ENCODE results near the gene KLHL6. TPM values are rescaled to one million over a fixed set of nuclear protein-coding genes. Genes with fewer than 3 reads are reported as not detected.
"Not testable (repeated sequence)": the region's sequence is repeated elsewhere in the genome, so short reads cannot be mapped to it uniquely, and the experiment has no call there.

The KLHL6 gene
- total RNA-seq, 1 donor from 2014 or later, result 7.7 TPM

DNA sequence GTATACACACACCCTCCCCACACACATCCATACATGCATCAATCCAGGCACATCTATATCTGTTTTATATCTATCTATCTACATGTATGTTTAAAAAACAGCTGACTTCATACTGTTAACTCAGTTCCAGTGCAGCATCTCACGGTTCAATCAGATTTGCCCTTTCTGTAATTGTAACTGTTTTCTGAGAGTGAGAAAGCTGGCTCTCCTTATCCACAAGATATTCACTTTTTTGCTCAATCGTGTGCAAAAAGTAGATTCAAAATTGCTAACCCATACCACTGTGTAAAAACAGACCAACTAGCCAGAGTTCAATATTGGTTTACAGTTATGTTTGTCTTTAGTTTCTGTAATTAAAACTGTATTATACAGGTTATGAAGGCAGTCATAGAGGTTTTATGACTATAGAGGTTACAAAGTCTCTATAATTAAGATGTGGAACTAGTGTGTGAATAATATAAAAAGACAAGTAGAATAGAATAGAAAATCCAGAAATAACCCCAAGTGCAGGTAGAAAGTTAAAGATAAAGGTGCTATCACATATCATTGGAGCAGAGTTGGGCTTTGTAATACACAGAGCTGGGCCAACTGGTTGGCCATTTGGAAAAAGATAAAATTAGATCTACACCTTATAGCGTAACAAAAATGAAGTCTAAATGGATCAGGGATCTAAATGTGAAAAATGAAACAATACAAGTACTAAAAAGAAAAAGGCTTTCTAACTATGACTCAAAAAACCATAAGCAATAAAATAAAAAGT, 107.0 kb downstream of the KLHL6 start:
- no peak for DNase-seq (ENCODE audit: low read depth, low spot score)

DNA sequence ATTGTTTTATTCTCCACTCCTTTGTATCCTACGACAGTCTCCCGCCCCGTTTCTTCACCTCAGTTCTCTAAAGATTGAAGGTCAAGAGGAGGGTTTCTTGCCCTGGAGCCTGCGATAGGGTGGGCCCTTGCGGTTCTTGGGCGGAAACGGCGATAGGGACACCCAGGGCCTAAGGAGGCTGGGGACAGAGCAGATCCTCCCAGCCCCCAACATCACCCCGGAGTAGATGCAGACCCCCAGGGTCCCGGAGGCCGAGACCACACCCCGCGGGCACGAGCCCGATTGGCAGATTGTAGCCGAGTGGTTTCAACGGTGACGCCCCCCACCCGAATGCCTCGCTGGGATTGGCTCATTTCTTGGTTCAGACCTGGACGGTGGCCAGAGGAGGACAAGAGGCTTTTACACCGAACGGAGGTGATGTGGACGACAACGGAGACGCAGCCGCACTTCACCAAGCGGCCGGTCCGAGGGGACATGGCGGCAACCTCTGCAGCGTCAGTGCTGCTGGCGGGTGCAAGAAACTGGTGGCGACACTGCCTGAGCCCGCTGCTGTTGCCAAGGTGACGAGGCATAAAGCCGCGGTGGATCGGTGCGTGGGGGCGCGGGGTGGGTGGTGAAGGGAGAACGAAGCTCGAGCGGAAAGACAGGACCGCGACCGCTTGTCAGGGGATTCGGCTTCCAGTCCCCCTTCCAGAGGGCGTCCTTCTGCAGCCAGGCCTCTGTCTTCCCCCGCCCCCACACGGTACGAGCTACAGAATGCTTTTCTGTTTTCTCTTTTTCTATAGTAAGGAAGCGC, 108.1 kb downstream of the KLHL6 start:
- DNase-seq (ENCODE audit: low read depth, low spot score), result peak; percentile 48

DNA sequence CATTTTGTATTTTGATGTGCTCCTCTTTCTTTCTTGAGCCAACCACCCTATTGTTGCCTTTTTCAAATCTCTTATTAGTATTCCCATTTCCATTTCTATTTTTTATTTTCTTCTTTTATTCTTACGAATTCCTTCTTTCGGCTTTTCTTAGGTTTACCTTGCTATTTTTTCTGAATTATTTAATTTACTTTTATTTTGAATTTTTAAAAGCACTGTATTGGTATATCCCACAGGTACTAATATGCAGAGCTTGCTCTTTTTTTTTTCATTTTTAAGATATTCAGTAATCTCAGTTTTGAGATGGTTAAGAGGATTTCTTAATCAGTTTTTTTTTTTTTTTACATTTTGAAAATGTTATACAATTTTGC, 108.7 kb downstream of the KLHL6 start:
- no peak for DNase-seq (ENCODE audit: low read depth, low spot score)

DNA sequence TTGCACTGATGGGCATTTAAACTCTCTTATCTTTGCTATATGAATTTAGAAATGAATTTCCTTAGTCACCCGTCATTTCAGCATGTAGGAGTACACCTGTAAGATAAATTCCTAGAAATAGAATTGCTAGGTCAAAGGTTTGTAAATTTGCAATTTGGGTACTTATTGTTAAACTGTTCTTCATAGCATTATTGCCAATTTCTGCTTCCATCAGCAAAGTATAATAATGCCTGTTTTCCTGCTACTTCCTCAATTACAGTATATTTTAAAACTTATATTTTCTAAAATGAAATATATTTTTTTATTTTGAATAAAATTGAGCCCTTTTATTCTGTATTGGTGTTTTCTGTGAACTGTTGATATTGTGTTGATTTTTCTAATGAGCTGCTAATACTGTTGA, 110.8 kb downstream of the KLHL6 start:
- DNase-seq (ENCODE audit: low read depth, low spot score), result no peak

DNA sequence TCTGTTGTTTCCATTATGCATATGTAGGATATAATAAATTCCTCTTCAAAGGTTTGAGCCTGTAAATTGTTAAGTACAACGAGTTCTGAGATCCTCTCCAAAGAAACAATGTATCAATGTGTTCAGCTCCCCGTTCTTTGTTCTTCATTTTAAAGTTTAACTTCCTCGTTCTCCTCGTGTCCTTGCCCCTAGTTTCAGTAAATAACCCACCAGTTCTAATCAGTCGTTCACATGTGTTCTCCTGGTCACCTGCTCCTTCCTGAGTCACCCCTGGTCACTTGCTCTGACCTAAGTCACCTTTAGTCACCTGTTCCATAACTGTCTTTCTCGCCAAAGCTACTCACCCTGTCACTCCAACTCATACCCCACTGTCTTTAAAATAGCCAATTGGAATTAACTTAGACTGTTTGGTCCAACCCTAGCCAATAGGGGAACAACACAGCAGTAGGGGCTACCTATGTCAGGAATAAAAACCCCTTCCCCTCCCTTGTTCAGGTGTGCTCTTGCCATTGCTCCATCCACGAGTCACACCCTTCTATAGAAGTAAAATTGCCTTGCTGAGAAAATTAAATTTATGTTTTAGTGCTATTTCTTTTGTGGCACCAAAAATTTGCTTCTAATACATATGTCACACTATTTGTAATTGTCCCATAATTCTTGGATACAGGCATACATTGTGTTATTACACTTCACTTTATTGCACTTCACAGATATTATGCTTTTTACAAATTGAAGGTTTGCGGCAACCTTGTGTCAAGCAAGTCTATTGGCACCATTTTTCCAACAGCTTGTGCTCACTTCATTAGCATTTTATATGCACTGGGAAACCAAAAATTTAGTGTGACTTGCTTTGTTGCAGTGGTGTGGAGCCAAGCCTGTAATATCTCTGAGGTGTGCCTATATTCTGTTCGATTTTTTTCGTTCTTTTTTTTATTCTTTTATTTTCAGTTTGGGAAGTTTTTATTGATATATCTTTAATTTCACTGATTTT, 111.8 kb downstream of the KLHL6 start:
- no peak for DNase-seq (ENCODE audit: low read depth, low spot score)

DNA sequence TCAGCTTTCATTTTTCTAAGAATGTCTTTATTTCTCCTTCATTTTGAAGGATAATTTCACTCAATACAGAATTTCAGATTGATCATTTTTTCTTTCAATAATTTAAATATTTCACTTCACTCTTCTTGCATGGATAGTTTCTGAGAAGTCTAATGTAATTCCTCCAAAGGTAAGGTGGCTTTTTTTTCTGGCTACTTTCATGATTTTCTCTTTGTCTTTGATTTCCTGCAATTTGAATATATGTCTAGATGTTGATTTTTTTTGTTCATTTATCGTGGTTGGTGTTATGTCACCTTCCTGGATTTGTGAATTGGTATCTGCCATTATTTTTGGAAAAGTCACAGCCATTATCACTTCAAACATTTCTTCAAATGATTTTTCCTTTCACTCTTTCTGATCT, 112.5 kb downstream of the KLHL6 start:
- DNase-seq (ENCODE audit: low read depth, low spot score), result no peak

DNA sequence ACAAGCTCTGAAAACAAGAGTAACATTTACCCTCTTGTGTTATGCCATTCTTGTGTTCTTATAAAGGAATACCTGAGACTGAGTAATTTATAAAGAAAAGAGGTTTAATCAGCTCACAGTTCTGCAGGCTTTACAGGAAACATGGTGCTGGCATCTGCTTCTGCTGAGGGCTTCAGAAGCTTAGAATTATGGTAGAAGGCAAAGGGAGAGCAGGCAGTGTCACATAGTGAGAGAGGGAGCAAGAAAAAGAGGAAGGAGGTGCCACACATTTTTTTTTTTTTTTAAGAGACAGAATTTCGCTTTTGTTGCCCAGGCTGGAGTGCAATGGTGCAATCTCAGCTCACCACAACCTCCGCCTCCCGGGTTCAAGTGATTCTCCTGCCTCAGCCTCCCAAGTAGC, 115.0 kb downstream of the KLHL6 start:
- not testable (repeated sequence) for DNase-seq (ENCODE audit: low read depth, low spot score)

DNA sequence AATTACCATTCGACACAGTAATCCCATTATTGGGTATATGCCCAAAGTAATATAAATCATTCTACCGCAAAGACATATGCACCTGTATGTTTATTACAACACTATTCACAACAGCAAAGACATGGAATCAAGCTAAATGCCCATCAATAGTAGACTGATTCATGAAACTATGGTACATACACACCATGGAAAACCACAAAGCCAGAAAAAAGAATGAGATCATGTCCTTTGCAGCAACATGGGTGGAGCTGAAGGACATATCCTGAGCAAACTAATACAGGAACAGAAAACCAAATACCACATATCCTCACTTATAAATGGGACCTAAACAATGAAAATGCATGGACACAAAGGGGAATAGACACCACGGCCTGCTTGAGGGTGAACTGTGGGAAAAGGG, 116.0 kb downstream of the KLHL6 start:
- no peak for DNase-seq (ENCODE audit: low read depth, low spot score)

DNA sequence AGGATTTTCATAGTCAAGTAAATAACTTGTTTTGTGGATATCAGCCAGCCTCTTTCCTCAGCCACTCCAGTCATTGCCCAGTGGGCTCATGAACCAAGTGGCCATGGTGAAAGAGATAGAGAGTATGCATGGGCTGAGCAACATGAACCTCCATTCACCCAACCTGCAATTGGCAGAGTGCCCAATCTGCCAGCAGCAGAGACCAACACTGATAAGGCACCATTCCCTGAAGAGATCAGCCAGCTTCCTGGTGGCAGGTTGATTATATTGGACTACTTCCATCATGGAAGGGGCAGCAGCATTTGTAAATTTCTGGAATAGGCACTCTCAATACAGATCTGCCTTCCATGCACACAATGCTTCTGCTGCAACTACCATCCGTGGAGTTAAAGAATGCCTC, 116.8 kb downstream of the KLHL6 start:
- no peak for DNase-seq (ENCODE audit: low read depth, low spot score)

DNA sequence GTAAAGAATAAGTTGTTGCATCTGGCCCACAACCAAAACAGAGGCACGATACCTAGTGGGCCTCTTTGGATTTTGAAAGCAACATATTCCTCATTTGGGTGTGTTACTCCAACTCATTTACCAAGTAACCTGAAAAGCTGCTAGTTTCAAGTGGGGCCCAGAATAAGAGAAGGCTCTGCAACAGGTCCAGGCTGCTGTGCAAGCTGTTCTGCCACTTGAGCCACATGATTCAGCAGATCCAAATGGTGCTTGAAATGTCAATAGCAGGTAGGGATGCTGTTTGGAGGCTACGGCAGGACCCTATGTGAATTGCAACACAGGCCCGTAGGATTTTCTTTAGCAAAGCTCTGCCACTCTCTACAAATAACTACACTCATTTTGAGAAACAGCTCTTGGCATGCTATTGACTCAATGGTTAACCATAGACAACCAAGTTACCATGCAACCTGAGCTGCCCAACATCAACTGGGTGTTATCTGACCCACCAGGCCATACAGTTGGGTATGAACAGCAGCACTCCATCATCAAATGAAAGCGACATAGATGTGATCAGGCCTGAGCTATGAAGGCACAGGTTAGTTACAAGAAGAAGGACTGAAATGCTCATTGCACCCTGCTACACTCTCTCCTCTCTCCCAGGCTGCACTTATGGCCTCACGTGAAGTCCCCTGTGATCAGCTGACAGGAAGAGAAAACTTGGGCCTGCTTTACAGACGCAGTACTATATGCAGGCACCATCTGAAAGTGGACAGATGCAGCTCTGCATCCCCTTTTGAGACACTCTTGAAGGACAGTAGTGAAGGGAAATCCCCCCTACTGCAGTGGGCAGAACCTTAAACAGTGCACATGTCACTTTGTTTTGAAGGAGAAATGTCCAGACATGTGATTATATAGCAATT, 117.6 kb downstream of the KLHL6 start:
- no peak for DNase-seq (ENCODE audit: low read depth, low spot score)

Other genes starting within 250 kb of the KLHL6 start
- gene MCF2L2, start 127.1 kb downstream of the KLHL6 start, total RNA-seq, result 0.53 and 1.2 TPM in 2 replicates
- gene KLHL24, start 79.9 kb upstream of the KLHL6 start, total RNA-seq, result 53.9 and 68.9 TPM in 2 replicates
- 33.8 and 37.5 TPM in 2 replicates for gene YEATS2, start 142.1 kb upstream of the KLHL6 start, total RNA-seq